OCI-M2 (cell line): Measurements from ENCODE around the gene KPTN.
A peak's percentile ranks its signal among the peaks of the same experiment; 100 is the strongest.

ENCODE experiments used
- DNase-seq: peaks from one replicate; lab custom pipeline; 2025; ENCODE audit not compliant: unreplicated experiment; lab: John Stamatoyannopoulos, UW

Gene KPTN

GRCh38 chr19:47436712-47437401 is 47.2 kb downstream of the KPTN start:
- no peak for DNase-seq

- no peak for DNase-seq
Measured at GRCh38 chr19:47435883-47436417, 48.1 kb downstream of the KPTN start.

- DNase-seq = no peak
Measured at GRCh38 chr19:47435196-47435595, 48.8 kb downstream of the KPTN start.

- no peak for DNase-seq
Measured at GRCh38 chr19:47434088-47434487, 49.9 kb downstream of the KPTN start.

GRCh38 chr19:47433121-47433520 is 50.9 kb downstream of the KPTN start:
- no peak for DNase-seq

GRCh38 chr19:47432499-47432898 is 51.5 kb downstream of the KPTN start:
- DNase-seq = no peak

GRCh38 chr19:47432091-47432490 is 51.9 kb downstream of the KPTN start:
- DNase-seq = no peak

- no peak for DNase-seq
Measured at GRCh38 chr19:47430041-47430802, 53.8 kb downstream of the KPTN start.

- DNase-seq = no peak
Measured at GRCh38 chr19:47429140-47429793, 54.8 kb downstream of the KPTN start.

- DNase-seq = peak; percentile 94
Measured at GRCh38 chr19:47428177-47428894, 55.7 kb downstream of the KPTN start.

- DNase-seq = peak; percentile 49
Measured at GRCh38 chr19:47427241-47428176, 56.5 kb downstream of the KPTN start.
